NCI-H526 (cell line): ENCODE results near the gene ANKRD39.
A peak's percentile ranks its signal among the peaks of the same experiment; 100 is the strongest.

Experiments
- DNase-seq, 2 experiments: peaks; one replicate each; lab custom pipeline; 2025; lab: John Stamatoyannopoulos, UW

ANKRD39 gene

GRCh38 chr2:96826546-96827278, 31.1 kb downstream of the ANKRD39 start:
- no peak for DNase-seq

DNA sequence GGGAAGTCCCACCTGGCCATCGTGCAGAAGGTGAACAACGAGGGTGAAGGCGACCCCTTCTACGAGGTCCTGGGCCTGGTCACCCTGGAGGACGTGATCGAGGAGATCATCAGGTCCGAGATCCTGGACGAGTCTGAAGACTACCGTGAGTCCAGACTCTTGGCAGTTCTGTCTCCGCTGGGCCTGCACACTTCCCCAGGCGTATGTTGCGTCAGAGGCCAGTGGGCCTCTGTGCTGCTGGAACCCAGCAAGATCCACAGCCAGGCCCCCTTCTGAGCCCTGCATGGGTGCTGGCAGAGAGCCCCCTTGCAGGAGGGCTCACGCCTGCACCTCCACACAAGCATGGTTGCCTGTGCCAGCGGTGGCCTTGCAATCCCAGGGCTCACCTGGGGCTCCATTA, 32.8 kb downstream of the ANKRD39 start:
- DNase-seq = no peak

- no peak for DNase-seq
Observed at GRCh38 chr2:96824079-96824870, 33.5 kb downstream of the ANKRD39 start.

- DNase-seq = no peak
Observed at GRCh38 chr2:96823198-96823597, 34.6 kb downstream of the ANKRD39 start.

DNA sequence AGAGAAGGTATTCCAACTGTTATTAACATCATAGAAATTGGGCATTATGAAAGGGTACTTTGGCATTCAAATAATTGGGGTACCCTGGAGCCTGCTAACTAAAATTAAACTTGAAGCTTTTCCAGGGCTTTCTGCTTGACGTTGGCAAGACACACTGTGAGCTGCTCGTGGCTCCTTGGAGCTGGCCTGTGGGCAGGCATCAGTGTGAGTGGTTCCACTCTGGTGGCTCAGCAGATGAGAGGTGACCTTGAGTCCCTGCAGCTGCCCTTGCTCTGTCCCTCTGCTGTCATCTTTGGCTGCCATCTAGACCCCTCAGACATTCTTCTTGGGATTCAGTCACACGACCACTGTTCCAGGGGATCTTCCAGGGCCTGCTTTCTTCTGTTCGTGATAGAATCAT, 35.0 kb downstream of the ANKRD39 start:
- DNase-seq = no peak

DNA sequence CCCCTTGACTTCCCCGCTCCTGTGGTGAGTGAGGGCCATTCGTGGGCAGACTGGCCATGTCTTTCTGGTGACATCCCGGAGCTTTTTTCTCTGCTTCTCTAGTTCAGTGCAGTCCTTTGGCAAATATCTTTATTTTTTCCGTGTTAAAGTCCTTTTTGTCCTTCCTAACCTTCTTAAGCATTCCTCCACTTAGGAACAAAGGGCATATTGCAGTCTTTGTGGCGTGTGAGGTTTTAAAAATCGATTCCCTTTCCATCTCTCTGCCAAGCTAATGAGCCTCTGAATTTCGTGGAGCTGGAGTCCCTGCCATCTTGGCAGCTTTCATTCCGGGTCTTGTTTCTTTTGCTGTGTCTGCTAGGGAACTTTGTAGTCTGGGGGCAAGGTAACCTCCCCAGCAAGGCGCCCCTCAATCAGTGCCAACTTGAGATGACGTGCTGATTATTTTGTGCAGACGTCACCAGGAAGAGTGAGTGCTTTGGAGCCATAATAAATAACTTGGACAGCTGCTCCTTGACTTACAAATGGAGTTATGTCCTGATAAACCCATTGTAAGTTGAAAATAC, 36.6 kb downstream of the ANKRD39 start:
- no peak for DNase-seq

DNA sequence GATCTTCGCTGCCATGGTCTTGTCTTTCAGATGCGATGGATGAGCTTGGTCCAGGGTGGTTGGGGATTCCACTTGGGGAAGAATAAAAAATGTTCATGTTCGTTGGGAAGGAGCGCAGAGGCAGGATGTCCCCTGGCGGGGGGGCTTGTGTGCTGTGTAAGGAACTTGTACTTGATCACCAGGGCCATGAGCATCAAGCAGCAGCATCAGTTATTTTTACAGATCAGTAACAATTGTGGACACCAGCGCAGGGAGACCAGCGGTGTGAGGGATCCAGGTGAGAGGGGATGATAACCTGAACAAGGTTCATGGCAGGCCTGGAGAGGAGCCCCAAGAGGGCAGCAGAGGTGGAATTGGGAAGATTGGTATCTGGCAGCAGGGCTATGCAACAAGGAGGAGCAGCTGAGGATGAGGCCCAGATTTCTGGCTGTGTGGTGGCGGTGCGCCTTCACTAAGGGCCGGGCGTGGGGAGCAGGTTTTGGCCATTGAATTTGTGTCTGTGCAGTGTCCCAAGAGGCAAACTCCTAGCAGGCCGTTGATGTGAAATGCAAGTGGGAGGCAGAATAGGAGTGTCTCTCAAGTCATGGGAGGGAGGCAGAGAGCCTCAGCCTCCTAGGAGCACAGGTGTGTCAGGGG, 37.8 kb downstream of the ANKRD39 start:
- no peak for DNase-seq

GRCh38 chr2:96819128-96819875, 38.5 kb downstream of the ANKRD39 start:
- DNase-seq = peak; percentile 63 to 79

DNA sequence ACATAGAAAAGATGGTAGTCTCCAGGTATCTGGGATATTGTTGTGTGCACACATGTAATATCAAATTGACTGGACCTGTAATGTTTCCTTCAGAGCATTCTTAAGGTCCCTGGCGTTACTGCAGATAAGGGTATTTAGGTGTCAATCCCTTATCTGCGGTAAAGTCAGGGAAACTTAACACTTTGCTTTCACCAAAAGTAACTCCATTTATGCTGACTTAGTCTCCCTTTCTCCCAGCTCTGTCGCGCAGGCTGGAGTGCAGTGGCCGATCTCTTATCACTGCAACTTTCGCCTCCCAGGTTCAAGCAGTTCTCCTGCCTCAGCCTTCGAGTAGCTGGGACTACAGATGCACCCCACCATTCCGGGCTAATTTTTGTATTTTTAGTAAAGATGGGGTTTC, 39.9 kb downstream of the ANKRD39 start:
- no peak for DNase-seq

DNA sequence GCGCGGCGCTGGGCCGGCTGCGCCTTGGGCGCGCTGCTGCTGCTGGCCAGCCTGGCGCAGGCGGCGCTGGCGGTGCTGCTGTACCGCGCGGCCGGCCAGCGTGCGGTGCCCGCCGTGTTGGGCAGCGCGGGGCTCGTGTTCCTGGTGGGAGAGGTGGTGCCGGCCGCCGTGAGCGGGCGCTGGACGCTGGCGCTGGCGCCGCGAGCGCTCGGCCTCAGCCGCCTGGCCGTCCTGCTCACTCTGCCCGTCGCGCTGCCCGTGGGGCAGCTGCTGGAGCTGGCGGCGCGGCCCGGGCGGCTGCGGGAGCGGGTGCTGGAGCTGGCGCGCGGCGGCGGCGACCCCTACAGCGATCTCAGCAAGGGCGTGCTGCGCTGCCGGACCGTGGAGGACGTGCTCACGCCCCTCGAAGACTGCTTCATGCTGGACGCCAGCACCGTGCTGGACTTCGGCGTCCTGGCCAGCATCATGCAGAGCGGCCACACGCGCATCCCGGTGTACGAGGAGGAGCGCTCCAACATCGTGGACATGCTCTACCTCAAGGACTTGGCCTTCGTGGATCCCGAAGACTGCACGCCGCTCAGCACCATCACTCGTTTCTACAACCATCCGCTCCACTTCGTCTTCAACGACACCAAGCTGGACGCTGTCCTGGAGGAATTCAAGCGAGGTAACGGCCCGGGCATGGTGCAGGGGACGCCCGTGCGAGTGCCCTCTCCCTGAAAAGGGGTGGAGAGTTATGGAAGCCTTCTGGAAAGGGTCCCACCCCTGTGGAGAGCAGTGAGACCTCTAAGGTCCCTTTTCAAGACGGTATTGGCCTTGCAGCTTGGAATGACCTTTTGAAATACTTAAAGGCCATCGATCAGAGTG, 40.7 kb downstream of the ANKRD39 start:
- peak in 1 of 2 experiments; percentile 50 for DNase-seq

DNA sequence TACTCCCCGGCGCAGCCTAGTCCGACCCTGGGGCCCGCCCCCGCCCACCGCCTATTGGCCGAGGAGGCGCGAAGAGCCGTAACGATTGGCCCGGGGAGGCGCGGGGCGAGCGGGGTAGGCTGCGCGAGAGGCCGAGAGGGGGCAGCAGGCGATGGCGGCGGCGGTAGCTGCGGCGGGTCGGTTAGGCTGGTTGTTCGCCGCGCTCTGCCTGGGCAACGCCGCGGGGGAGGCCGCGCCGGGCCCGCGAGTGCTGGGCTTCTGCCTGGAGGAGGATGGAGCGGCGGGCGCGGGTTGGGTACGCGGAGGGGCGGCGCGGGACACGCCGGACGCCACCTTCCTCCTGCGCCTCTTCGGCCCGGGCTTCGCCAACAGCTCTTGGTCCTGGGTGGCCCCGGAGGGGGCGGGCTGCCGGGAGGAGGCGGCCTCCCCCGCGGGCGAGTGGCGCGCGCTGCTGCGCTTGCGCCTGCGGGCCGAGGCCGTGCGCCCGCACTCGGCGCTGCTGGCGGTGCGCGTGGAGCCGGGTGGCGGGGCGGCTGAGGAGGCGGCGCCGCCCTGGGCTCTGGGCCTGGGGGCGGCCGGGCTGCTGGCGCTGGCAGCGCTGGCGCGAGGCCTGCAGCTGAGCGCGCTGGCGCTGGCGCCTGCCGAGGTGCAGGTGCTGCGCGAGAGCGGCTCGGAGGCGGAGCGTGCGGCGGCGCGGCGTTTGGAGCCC, 41.5 kb downstream of the ANKRD39 start, which contains the start of gene CNNM3:
CNNM3 (plus strand) TSS at position 142 of the 709 bp plus-strand sequence; CDS start at position 152, 10 bp downstream.
- DNase-seq = peak; percentile 77 to 97

DNA sequence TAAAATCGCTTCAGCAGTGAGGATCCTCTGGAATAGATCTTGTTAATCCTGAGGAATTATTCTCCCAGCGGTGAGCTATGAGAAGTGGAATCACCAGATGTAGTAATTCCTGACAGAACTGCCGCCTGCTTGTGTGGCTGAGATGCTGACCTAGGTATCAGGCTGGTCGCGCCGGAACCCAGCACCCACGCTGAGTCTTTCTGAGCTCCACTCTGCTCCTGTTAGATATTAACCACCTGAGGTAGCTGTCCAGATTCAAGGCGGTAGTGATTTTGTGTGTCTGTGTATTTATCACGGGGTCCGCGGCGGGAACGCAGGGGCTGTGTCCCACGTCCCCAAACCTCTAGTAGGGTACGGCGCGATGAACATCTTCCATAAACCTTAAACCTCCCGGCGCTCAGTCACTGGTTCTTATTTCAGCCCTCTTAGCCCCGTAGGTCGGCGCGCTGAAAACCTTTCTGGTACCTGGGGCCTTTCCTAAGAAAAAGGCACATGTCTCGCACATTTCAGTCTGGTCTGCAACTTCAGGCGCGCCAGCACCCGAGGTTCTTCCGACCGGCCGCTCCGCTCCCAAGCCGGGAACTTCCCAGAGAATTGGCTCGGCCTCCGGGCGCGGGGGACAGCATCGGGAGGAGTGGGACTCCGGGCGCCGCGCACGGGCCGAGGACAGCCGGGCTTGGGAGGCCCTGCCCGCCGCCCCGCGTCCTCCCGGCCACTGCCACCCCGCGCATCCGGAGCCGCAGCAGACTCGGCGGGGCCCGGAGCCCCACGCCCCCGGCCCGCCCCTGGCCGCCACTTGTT, 42.3 kb downstream of the ANKRD39 start:
- DNase-seq = peak; percentile 46 to 81

GRCh38 chr2:96813656-96814055, 44.2 kb downstream of the ANKRD39 start:
- no peak for DNase-seq

DNA sequence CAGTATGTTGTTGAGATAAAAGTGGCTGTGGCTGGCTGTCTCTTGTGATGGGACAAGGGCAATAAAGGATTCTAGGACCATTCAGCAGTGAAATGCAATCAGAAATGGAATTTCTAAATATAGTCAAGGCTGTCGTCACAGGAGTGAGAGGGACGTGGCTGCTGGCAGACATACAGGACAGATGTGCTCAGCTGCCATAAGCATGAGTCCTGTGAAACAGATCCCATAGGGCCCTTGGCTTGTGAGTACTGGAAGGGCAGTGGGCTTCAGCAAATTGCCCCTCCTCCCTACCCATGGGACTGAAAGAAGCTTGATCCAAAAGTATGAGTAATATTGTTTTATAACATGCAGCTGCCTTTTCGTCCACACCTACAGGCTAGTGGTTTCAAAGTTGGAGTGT, 45.9 kb downstream of the ANKRD39 start:
- DNase-seq = no peak

- DNase-seq = no peak
Observed at GRCh38 chr2:96810783-96811192, 47.0 kb downstream of the ANKRD39 start.

- DNase-seq = no peak
Observed at GRCh38 chr2:96809951-96810782, 47.6 kb downstream of the ANKRD39 start.

DNA sequence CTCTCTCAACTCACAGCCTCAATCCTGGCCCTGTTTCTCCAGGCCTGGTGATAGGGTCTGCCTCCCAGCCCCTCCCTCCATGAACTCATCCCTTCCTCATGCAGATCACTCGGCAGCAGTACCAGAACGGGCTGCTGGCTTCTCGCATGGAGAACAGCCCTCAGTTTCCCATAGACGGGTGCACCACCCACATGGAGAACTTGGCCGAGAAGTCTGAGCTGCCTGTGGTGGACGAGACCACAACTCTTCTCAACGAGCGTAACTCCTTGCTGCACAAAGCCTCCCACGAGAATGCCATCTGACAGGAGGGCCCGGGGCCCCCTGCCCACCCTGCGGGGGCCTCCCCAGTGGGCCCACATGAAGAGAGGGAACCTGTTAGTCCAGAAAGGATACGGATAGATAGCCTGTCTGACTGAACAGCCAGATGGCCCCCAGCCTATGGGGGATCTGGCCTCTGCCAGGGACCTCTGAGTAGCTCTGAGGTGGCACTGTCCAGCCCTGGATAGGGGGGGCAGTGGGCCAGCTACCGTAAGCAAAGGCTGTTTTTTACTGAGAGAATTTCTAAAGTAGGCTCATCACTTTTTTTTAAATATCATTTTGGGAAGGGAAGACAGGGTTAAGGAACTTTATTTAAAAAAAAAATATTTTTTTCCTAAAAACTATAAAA, 48.5 kb downstream of the ANKRD39 start:
- DNase-seq = no peak
